Loucy (cell line): ENCODE data around the gene OSBPL9.

Source experiments
- CTCF ChIP-seq: fragments of 200-600 bp; sonication (generic); conservative IDR thresholded peaks from 2 replicates; pipeline ENCODE4 v1.5.1; 2014; ENCODE audit warnings: mild to moderate bottlenecking, antibody characterized with exemption, low read length
- EZH2phosphoT487 ChIP-seq: fragments of 200-600 bp; IDR thresholded peaks from 2 replicates; pipeline ENCODE4 v1.6.1; 2018; ENCODE audit warnings: antibody characterized with exemption, mild to moderate bottlenecking, moderate library complexity, borderline replicate concordance

GRCh38 chr1:51719146-51719545 is 102.3 kb downstream of the OSBPL9 start:
- TF ChIP-seq CTCF: no peak
- TF ChIP-seq EZH2phosphoT487: no peak
